ENCODE data around the gene TENM4.

GRCh38 chr11:78949976-78950690 lies 490.7 kb downstream of the TENM4 start:
- TF ChIP-seq POLR2A (IDR thresholded peaks at IDR 0.05) (no peak), POLR2AphosphoS5 (IDR thresholded peaks at IDR 0.05) (no peak), CTCF (IDR thresholded peaks at IDR 0.05) (no peak)
